K562 (cell line): Measurements from ENCODE around the gene UBE2G2. TPM values are rescaled to one million over a fixed set of nuclear protein-coding genes. Genes with fewer than 3 reads are reported as not detected.

Source experiments
- ADNP ChIP-seq: fragments of 200-800 bp; sonication (Bioruptor generic); IDR thresholded peaks from 2 replicates; pipeline ENCODE4 v1.6.1; 2016; ENCODE audit warnings: missing genetic modification characterization, missing compliant biosample characterization
- BHLHE40 ChIP-seq: IDR thresholded peaks from 2 replicates; pipeline ENCODE4 v1.6.1; 2011; ENCODE audit warnings: low read length, improper control_type of control experiment
- CXXC5 ChIP-seq: fragments of 250-450 bp; sonication (Bioruptor Pico); IDR thresholded peaks from 2 replicates; pipeline ENCODE4 v1.8.0; 2022; ENCODE audit warnings: inconsistent platforms, mild to moderate bottlenecking, moderate library complexity
- E2F3 ChIP-seq: fragments of 250-450 bp; sonication (Bioruptor Pico); IDR thresholded peaks from 2 replicates; pipeline ENCODE4 v1.4.0; 2020; ENCODE audit warnings: mild to moderate bottlenecking
- ESRRB ChIP-seq: fragments of 250-450 bp; sonication (Bioruptor Pico); IDR thresholded peaks from 2 replicates; pipeline ENCODE4 v1.5.0; 2020; ENCODE audit warnings: mild to moderate bottlenecking, moderate library complexity, borderline replicate concordance
- FOXA3 ChIP-seq, 2 experiments: fragments of 450-650 bp in 1 of 2; sonication (generic) in 1 of 2; formaldehyde crosslinking; IDR thresholded peaks in 1 of 2; conservative IDR thresholded peaks in 1 of 2; 2 replicates each; pipeline versions ENCODE4 v1.4.0 to v1.8.0; 2020 to 2022; ENCODE audit warnings: mild to moderate bottlenecking in 2 of 2, missing genetic modification reagents in 1 of 2
- L3MBTL2 ChIP-seq: fragments of 450-650 bp; IDR thresholded peaks from 2 replicates; pipeline ENCODE4 v1.6.1; 2016; ENCODE audit warnings: mild to moderate bottlenecking, moderate library complexity
- NFE2L1 ChIP-seq: fragments of 450-650 bp; IDR thresholded peaks from 2 replicates; pipeline ENCODE4 v1.6.1; 2016; ENCODE audit warnings: missing genetic modification characterization, low read depth, mild to moderate bottlenecking, missing compliant biosample characterization, moderate library complexity, borderline replicate concordance
- RBM14 ChIP-seq: fragments of 200-400 bp; formaldehyde crosslinking; IDR thresholded peaks from 2 replicates; pipeline ENCODE4 v1.6.1; 2018; ENCODE audit warnings: low read depth, mild to moderate bottlenecking, low read length, moderate library complexity, borderline replicate concordance; ENCODE audit not compliant: insufficient read depth
- SREBF1 ChIP-seq: fragments of 150-350 bp; IDR thresholded peaks from 2 replicates; pipeline ENCODE4 v1.6.1; 2014; ENCODE audit warnings: antibody characterized with exemption, low read depth, low read length, borderline replicate concordance
- TRIM28 ChIP-seq: fragments of 450-650 bp; IDR thresholded peaks from 2 replicates; pipeline ENCODE4 v1.6.1; 2017
- ZKSCAN3 ChIP-seq: fragments of 250-450 bp; sonication (Bioruptor Pico); IDR thresholded peaks from 2 replicates; pipeline ENCODE4 v1.4.0; 2020
- ZNF224 ChIP-seq: sonication (generic); formaldehyde crosslinking; IDR thresholded peaks from 2 replicates; pipeline ENCODE4 v1.8.0; 2022; ENCODE audit warnings: mild to moderate bottlenecking, missing genetic modification reagents
- ZNF408 ChIP-seq: fragments of 250-450 bp; sonication (Bioruptor Pico); IDR thresholded peaks from 2 replicates; pipeline ENCODE4 v1.4.0; 2020; ENCODE audit warnings: low read depth, mild to moderate bottlenecking, moderate library complexity
- ZNF668 ChIP-seq: fragments of 250-450 bp; sonication (Bioruptor Pico); IDR thresholded peaks from 2 replicates; pipeline ENCODE4 v1.8.0; 2022; ENCODE audit warnings: mild to moderate bottlenecking, inconsistent platforms
- ZNF707 ChIP-seq: fragments of 250-450 bp; sonication (Bioruptor Pico); conservative IDR thresholded peaks from 2 replicates; pipeline ENCODE4 v1.8.0; 2022; ENCODE audit warnings: inconsistent platforms, mild to moderate bottlenecking, moderate library complexity
- ZNF766 ChIP-seq: fragments of 200-800 bp; sonication (Bioruptor generic); conservative IDR thresholded peaks from 2 replicates; pipeline ENCODE4 v1.6.1; 2016; ENCODE audit warnings: missing genetic modification characterization, missing compliant biosample characterization
- polyA plus RNA-seq, 8 experiments: library from polyadenylated mRNA; depleted of rRNA in 4 of 8; stranded (reverse) in 5 of 8; unstranded in 3 of 8; fragments of >200 nt; fragmentation: Nextera tagmentation in 2 of 8; fragmentation: Illumina TruSeq in 1 of 8; extraction: Ambion mirVana in 2 of 8; extraction: Trizol in 1 of 8; gene quantifications; 2 replicates each; pipeline versions ENCODE4 v1.2.1 to v1.2.3, GENCODE V29; 2011 to 2014; ENCODE audit warnings: inconsistent platforms in 1 of 8, missing spikeins in 1 of 8
- total RNA-seq, 7 experiments: library from RNA; depleted of rRNA in 6 of 7; stranded (reverse); fragments of >200 nt in 6 of 7; fragmentation: Illumina TruSeq in 2 of 7; extraction: Trizol in 2 of 7; gene quantifications; 2 replicates each; pipeline versions ENCODE4 v1.2.1 to v1.2.3, GENCODE V29; 2011 to 2021; ENCODE audit warnings: low replicate concordance in 1 of 7
- TF ChIP-seq, protein P1 (sequence below): fragments of 450-650 bp; formaldehyde crosslinking; IDR thresholded peaks from 2 replicates; pipeline ENCODE4 v1.4.0; 2022; ENCODE audit warnings: missing genetic modification characterization
- TF ChIP-seq, protein P2 (sequence below), 2 experiments: IDR thresholded peaks; 2 replicates each; pipeline ENCODE4 v1.6.1; 2011; ENCODE audit warnings: borderline replicate concordance in 1 of 2, control low read depth in 1 of 2, low read depth in 1 of 2, low read length in 1 of 2, mild to moderate bottlenecking in 1 of 2, mixed read lengths in 1 of 2, moderate library complexity in 1 of 2; ENCODE audit not compliant: insufficient read depth in 1 of 2, insufficient read length in 1 of 2, poor library complexity in 1 of 2, severe bottlenecking in 1 of 2; ENCODE audit errors: extremely low read depth in 1 of 2
- TF ChIP-seq, protein P3 (sequence below): sonication (generic); formaldehyde crosslinking; IDR thresholded peaks from 2 replicates; pipeline ENCODE4 v1.9.0; 2022; ENCODE audit warnings: mild to moderate bottlenecking, missing genetic modification reagents
- TF ChIP-seq, protein P4 (sequence below), 2 experiments: fragments of 450-650 bp; conservative IDR thresholded peaks; 2 replicates each; pipeline ENCODE4 v1.6.1; 2017; ENCODE audit warnings: mild to moderate bottlenecking in 2 of 2, moderate library complexity in 2 of 2
- TF ChIP-seq, protein P5 (sequence below): sonication (generic); formaldehyde crosslinking; IDR thresholded peaks from 2 replicates; pipeline ENCODE4 v1.8.0; 2022; ENCODE audit warnings: mild to moderate bottlenecking, missing genetic modification reagents

Gene UBE2G2
- total and polyA plus RNA-seq, 9 of the 15 experiments (the other 6 are each of a cell fraction or from before 2014, with no cell fraction given), result 47.5 to 225 (median 140) TPM

DNA sequence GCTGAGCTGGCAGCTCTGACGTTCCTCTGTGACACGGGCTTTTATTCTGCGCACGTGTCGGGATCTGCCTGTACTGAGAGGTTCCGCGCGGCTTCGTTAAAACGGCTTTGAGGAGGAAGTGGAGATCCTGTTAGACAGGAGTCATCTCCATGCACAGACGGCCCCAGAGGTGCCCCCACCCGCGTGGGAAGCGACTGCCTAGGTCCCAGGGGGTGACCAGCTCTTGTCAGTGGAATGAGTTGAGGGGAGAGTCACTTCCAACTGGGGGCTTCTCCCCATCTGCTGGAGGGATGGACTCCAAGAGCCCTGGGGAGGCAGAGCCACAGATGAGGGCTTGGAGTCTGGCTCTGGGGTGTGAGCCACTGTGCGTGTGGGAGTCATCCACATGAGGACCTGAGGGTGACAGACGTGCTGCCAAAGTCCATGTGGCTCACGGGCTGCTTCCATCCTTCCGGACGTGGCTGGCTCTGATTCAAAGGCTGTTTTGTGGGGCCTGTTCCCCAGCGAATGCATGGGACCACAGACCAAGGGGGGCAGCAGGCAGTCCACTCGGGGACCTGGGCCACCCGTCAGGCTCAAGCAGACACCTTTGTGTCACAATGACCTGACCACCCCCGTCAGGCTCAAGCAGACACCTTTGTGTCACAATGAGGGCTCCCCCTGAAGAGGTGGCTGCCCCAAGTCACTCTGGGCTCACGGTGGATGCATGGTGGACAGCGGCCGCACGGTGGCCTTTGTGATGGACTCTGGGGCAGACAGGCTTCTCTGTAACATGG is 45.1 kb upstream of the UBE2G2 start (continued):
- TF ChIP-seq, protein P1, sequence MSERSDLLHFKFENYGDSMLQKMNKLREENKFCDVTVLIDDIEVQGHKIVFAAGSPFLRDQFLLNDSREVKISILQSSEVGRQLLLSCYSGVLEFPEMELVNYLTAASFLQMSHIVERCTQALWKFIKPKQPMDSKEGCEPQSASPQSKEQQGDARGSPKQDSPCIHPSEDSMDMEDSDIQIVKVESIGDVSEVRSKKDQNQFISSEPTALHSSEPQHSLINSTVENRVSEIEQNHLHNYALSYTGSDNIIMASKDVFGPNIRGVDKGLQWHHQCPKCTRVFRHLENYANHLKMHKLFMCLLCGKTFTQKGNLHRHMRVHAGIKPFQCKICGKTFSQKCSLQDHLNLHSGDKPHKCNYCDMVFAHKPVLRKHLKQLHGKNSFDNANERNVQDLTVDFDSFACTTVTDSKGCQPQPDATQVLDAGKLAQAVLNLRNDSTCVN (CRISPR knock-in tag), result no peak
- TF ChIP-seq ZNF408 (no peak), ZKSCAN3 (no peak), NFE2L1 (tag) (no peak), ZNF707 (CRISPR knock-in tag) (0 out of 2 replicates have a peak, but pooled peaks have one; percentile 24), TRIM28 (no peak), SREBF1 (no peak), CXXC5 (CRISPR knock-in tag) (peak; percentile 55), BHLHE40 (peak; percentile 78), E2F3 (CRISPR knock-in tag) (0 out of 2 replicates have a peak, but pooled peaks have one; percentile 25), L3MBTL2 (peak; percentile 57), FOXA3 (CRISPR knock-in tag; conservative IDR thresholded peaks at IDR 0.05 in 1 of 2, IDR thresholded peaks at IDR 0.05 in 1 of 2) (no peak), RBM14 (no peak), ADNP (tag) (no peak), ZNF668 (CRISPR knock-in tag) (no peak), ESRRB (no peak), ZNF766 (0 out of 2 replicates have a peak, but pooled peaks have one; percentile 34), ZNF224 (no peak)
- TF ChIP-seq, protein P2, sequence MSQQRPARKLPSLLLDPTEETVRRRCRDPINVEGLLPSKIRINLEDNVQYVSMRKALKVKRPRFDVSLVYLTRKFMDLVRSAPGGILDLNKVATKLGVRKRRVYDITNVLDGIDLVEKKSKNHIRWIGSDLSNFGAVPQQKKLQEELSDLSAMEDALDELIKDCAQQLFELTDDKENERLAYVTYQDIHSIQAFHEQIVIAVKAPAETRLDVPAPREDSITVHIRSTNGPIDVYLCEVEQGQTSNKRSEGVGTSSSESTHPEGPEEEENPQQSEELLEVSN (IDR thresholded peaks at IDR 0.05; ENCODE audit: borderline replicate concordance in 1 of 2, extremely low read depth in 1 of 2, insufficient read depth in 1 of 2, insufficient read length in 1 of 2, low read depth in 1 of 2, low read length in 1 of 2, poor library complexity in 1 of 2, severe bottlenecking in 1 of 2), result peak in 1 of 2 experiments; percentile 55
- TF ChIP-seq, protein P3, sequence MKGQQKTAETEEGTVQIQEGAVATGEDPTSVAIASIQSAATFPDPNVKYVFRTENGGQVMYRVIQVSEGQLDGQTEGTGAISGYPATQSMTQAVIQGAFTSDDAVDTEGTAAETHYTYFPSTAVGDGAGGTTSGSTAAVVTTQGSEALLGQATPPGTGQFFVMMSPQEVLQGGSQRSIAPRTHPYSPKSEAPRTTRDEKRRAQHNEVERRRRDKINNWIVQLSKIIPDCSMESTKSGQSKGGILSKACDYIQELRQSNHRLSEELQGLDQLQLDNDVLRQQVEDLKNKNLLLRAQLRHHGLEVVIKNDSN (CRISPR knock-in tag), result peak; percentile 60; the same call in 1 of the 2 replicates
- TF ChIP-seq, protein P4, sequence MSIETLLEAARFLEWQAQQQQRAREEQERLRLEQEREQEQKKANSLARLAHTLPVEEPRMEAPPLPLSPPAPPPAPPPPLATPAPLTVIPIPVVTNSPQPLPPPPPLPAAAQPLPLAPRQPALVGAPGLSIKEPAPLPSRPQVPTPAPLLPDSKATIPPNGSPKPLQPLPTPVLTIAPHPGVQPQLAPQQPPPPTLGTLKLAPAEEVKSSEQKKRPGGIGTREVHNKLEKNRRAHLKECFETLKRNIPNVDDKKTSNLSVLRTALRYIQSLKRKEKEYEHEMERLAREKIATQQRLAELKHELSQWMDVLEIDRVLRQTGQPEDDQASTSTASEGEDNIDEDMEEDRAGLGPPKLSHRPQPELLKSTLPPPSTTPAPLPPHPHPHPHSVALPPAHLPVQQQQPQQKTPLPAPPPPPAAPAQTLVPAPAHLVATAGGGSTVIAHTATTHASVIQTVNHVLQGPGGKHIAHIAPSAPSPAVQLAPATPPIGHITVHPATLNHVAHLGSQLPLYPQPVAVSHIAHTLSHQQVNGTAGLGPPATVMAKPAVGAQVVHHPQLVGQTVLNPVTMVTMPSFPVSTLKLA (conservative IDR thresholded peaks at IDR 0.05), result peak; percentile 63 to 67; a peak in 3 of 4 replicates
- TF ChIP-seq, protein P5, sequence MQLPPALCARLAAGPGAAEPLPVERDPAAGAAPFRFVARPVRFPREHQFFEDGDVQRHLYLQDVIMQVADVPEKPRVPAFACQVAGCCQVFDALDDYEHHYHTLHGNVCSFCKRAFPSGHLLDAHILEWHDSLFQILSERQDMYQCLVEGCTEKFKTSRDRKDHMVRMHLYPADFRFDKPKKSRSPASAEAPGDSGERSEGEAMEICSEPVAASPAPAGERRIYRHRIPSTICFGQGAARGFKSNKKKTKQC, result no peak
